H1 (cell line): ENCODE measurements around the gene ZNF776. TPM values are rescaled to one million over a fixed set of nuclear protein-coding genes. Genes with fewer than 3 reads are reported as not detected.

ENCODE experiments used
- CTCF ChIA-PET: fragments of 300-600 bp; sonication (Branson Sonifier 250); formaldehyde crosslinking; loops from one replicate; lab custom pipeline; 2021; ENCODE audit not compliant: partially characterized antibody; lab: Charles Lee
- POLR2A ChIA-PET: fragments of 300-600 bp; sonication (Branson Sonifier 250); formaldehyde crosslinking; loops from one replicate; lab custom pipeline; 2021; ENCODE audit warnings: inconsistent platforms; ENCODE audit not compliant: partially characterized antibody; lab: Charles Lee
- DNase-seq, 2 experiments: peaks; one replicate each; pipeline versions ENCODE4 v3.0.0 to v3.0.0-alpha.2; 2010 to 2022; ENCODE audit warnings: low spot score in 2 of 2, low read depth in 1 of 2, mixed read lengths in 1 of 2
- FAIRE-seq: peaks from 2 replicates; lab custom pipeline; 2011; peaks lifted over from hg19 to GRCh38; lab: Jason Lieb, UNC
- H2AFZ ChIP-seq: 2 replicates; pipeline ENCODE4 v1.8.1; 2012; ENCODE audit warnings: low read length, inconsistent platforms
- H2AK5ac ChIP-seq: 2 replicates; pipeline ENCODE4 v1.6.1; 2013; ENCODE audit warnings: low read depth, low read length
- H2BK120ac ChIP-seq: replicated peaks from 2 replicates; pipeline ENCODE3; 2013; ENCODE audit warnings: low read depth, low read length, inconsistent platforms
- H2BK12ac ChIP-seq: 2 replicates; pipeline ENCODE4 v1.6.1; 2013; ENCODE audit warnings: low read depth, low read length
- H2BK15ac ChIP-seq: 2 replicates; pipeline ENCODE4 v1.6.1; 2013; ENCODE audit warnings: low read length
- H2BK20ac ChIP-seq: 2 replicates; pipeline ENCODE4 v1.6.1; 2013; ENCODE audit warnings: low read length
- H2BK5ac ChIP-seq: 2 replicates; pipeline ENCODE4 v1.6.1; 2013; ENCODE audit warnings: low read depth, low read length
- H3K14ac ChIP-seq: 2 replicates; pipeline ENCODE4 v1.6.1; 2013; ENCODE audit warnings: inconsistent platforms; ENCODE audit not compliant: insufficient read length
- H3K18ac ChIP-seq: 2 replicates; pipeline ENCODE4 v1.6.1; 2013; ENCODE audit warnings: low read length; ENCODE audit errors: extremely low read depth
- H3K23ac ChIP-seq: 2 replicates; pipeline ENCODE4 v1.6.1; 2013; ENCODE audit warnings: inconsistent platforms; ENCODE audit not compliant: insufficient read length
- H3K23me2 ChIP-seq: 2 replicates; pipeline ENCODE4 v1.6.1; 2013; ENCODE audit warnings: low read depth, low read length
- H3K27ac ChIP-seq: 2 replicates; pipeline ENCODE4 v1.6.1; 2011; ENCODE audit warnings: low read depth, low read length, inconsistent platforms
- H3K27me3 ChIP-seq, 4 experiments: replicated peaks in 1 of 4; 1 replicate in 1 of 4; 2 replicates in 3 of 4; pipeline versions ENCODE4 v1.6.1 to v1.8.1; 2011 to 2013; ENCODE audit warnings: low read length in 3 of 4, mild to moderate bottlenecking in 3 of 4, inconsistent platforms in 2 of 4, mixed read lengths in 2 of 4, moderate library complexity in 1 of 4; ENCODE audit not compliant: control insufficient read depth in 3 of 4, insufficient read depth in 3 of 4; ENCODE audit errors: extremely low read depth in 1 of 4
- H3K36me3 ChIP-seq, 4 experiments: 2 replicates each; pipeline versions ENCODE4 v1.6.1 to v1.8.1; 2011 to 2013; ENCODE audit warnings: mild to moderate bottlenecking in 4 of 4, low read length in 3 of 4, moderate library complexity in 2 of 4, control low read depth in 1 of 4, inconsistent platforms in 1 of 4; ENCODE audit not compliant: insufficient read depth in 4 of 4, control insufficient read depth in 2 of 4
- H3K4ac ChIP-seq: replicated peaks from 2 replicates; pipeline ENCODE3; 2013; ENCODE audit warnings: low read length, low read depth, mixed read lengths, inconsistent platforms; ENCODE audit not compliant: insufficient read length
- H3K4me1 ChIP-seq, 4 experiments: replicated peaks in 1 of 4; 1 replicate in 1 of 4; 2 replicates in 3 of 4; pipeline versions ENCODE4 v1.6.1 to v1.8.1; 2011 to 2013; ENCODE audit warnings: low read length in 3 of 4, inconsistent platforms in 2 of 4, mixed read lengths in 1 of 4; ENCODE audit not compliant: insufficient read depth in 4 of 4, control insufficient read depth in 3 of 4
- H3K4me2 ChIP-seq, 2 experiments: 2 replicates each; pipeline versions ENCODE4 v1.6.1 to v1.8.1; 2011 to 2013; ENCODE audit warnings: low read depth in 2 of 2, low read length in 2 of 2, control low read depth in 1 of 2, inconsistent platforms in 1 of 2, mild to moderate bottlenecking in 1 of 2; ENCODE audit not compliant: insufficient read depth in 1 of 2
- H3K4me3 ChIP-seq, 4 experiments: fragments of 200-600, 300-600 bp in 1 of 4; sonication (generic), shearing (Covaris generic), sonication (Bioruptor Twin) in 1 of 4; 2 replicates each; pipeline versions ENCODE4 v1.5.1 to v1.8.1; 2011 to 2016; ENCODE audit warnings: low read length in 4 of 4, low read depth in 3 of 4, control low read depth in 2 of 4, inconsistent platforms in 2 of 4, mild to moderate bottlenecking in 2 of 4, mixed read lengths in 1 of 4, moderate library complexity in 1 of 4; ENCODE audit not compliant: insufficient read depth in 2 of 4; ENCODE audit errors: extremely low read depth in 1 of 4
- H3K56ac ChIP-seq: replicated peaks from 2 replicates; pipeline ENCODE3; 2013; ENCODE audit warnings: low read depth, mild to moderate bottlenecking, mixed read lengths, low read length, inconsistent platforms; ENCODE audit not compliant: insufficient read length
- H3K79me1 ChIP-seq: 2 replicates; pipeline ENCODE4 v1.6.1; 2013; ENCODE audit warnings: low read depth, low read length, control low read depth
- H3K79me2 ChIP-seq, 2 experiments: 2 replicates each; pipeline versions ENCODE4 v1.6.1 to v1.8.1; 2012 to 2013; ENCODE audit warnings: low read length in 2 of 2, mild to moderate bottlenecking in 2 of 2, inconsistent platforms in 1 of 2; ENCODE audit not compliant: insufficient read depth in 2 of 2, control insufficient read depth in 1 of 2
- H3K9ac ChIP-seq, 4 experiments: replicated peaks in 1 of 4; 1 replicate in 1 of 4; 2 replicates in 3 of 4; pipeline versions ENCODE4 v1.6.1 to v1.8.1; 2011 to 2013; ENCODE audit warnings: low read depth in 3 of 4, low read length in 3 of 4, control low read depth in 2 of 4, mild to moderate bottlenecking in 2 of 4, moderate library complexity in 2 of 4, inconsistent platforms in 1 of 4; ENCODE audit errors: extremely low read depth in 1 of 4
- H3K9me3 ChIP-seq, 2 experiments: 2 replicates each; pipeline versions ENCODE4 v1.6.1 to v1.8.1; 2012 to 2013; ENCODE audit warnings: mild to moderate bottlenecking in 2 of 2, moderate library complexity in 2 of 2, control low read depth in 1 of 2, inconsistent platforms in 1 of 2, low read depth in 1 of 2, low read length in 1 of 2, mixed read lengths in 1 of 2; ENCODE audit not compliant: insufficient read depth in 2 of 2
- H4K20me1 ChIP-seq, 2 experiments: replicated peaks in 1 of 2; 2 replicates each; pipeline versions ENCODE3 to v1.8.1; 2011 to 2013; ENCODE audit warnings: inconsistent platforms in 2 of 2, low read length in 2 of 2, mild to moderate bottlenecking in 1 of 2; ENCODE audit not compliant: insufficient read depth in 2 of 2, control insufficient read depth in 1 of 2
- H4K5ac ChIP-seq: 2 replicates; pipeline ENCODE4 v1.6.1; 2013; ENCODE audit warnings: low read length, low read depth, mixed read lengths, inconsistent platforms; ENCODE audit not compliant: insufficient read length
- H4K8ac ChIP-seq: 2 replicates; pipeline ENCODE4 v1.8.0; 2013; ENCODE audit warnings: mild to moderate bottlenecking, moderate library complexity, low read length, inconsistent platforms; ENCODE audit not compliant: insufficient read depth; ENCODE audit errors: extremely low read depth
- H4K91ac ChIP-seq: replicated peaks from 2 replicates; pipeline ENCODE3; 2013; ENCODE audit warnings: low read length, mixed read lengths, inconsistent platforms; ENCODE audit not compliant: insufficient read length
- ASH2L ChIP-seq: fragments of 200-600, 300-600 bp; sonication (generic); IDR thresholded peaks from one replicate; pipeline ENCODE4 v1.7.1; 2017; ENCODE audit warnings: low read length
- BACH1 ChIP-seq: IDR thresholded peaks from 2 replicates; pipeline ENCODE4 v1.6.1; 2012; ENCODE audit warnings: low read length, improper control_type of control experiment
- CBX8 ChIP-seq: fragments of 300-800, 300-1000 bp; sonication (generic); IDR thresholded peaks from 2 replicates; pipeline ENCODE4 v1.7.1; 2016; ENCODE audit warnings: low read depth, low read length, borderline replicate concordance
- EGR1 ChIP-seq: IDR thresholded peaks from 2 replicates; pipeline ENCODE4 v1.6.1; 2011; ENCODE audit warnings: low read depth, low read length, borderline replicate concordance
- GTF2F1 ChIP-seq: IDR thresholded peaks from 2 replicates; pipeline ENCODE4 v1.6.1; 2012; ENCODE audit warnings: low read depth, low read length, improper control_type of control experiment, borderline replicate concordance
- JUN ChIP-seq: IDR thresholded peaks from 2 replicates; pipeline ENCODE4 v1.6.1; 2011; ENCODE audit warnings: low read depth, mild to moderate bottlenecking, improper control_type of control experiment, low read length
- KDM1A ChIP-seq: fragments of 200-600, 300-600 bp; sonication (generic); IDR thresholded peaks from 2 replicates; pipeline ENCODE4 v1.7.1; 2016; ENCODE audit warnings: mild to moderate bottlenecking, low read length, borderline replicate concordance
- KDM5A ChIP-seq: fragments of 200-600 bp; IDR thresholded peaks from 2 replicates; pipeline ENCODE4 v1.7.1; 2012; ENCODE audit warnings: mild to moderate bottlenecking, low read length, inconsistent platforms, mixed read lengths
- RAD21 ChIP-seq, 2 experiments: IDR thresholded peaks in 1 of 2; conservative IDR thresholded peaks in 1 of 2; 2 replicates each; pipeline ENCODE4 v1.6.1; 2011; ENCODE audit warnings: low read depth in 2 of 2, low read length in 2 of 2, improper control_type of control experiment in 1 of 2, inconsistent platforms in 1 of 2, mild to moderate bottlenecking in 1 of 2, moderate library complexity in 1 of 2
- SIRT6 ChIP-seq: IDR thresholded peaks from one replicate; pipeline ENCODE4 v1.7.1; 2012; ENCODE audit warnings: low read length, inconsistent platforms
- WGBS, 2 experiments: shearing (Covaris generic) in 1 of 2; methylation state at CpG; one replicate each; pipeline versions ENCODE4 v1.1.6 to v1.1.7; 2013 to 2015; ENCODE audit warnings: low lambda C conversion rate in 2 of 2, mixed read lengths in 2 of 2, inconsistent platforms in 1 of 2, low coverage in 1 of 2, missing lambda C conversion rate in 1 of 2; ENCODE audit not compliant: insufficient replicate concordance in 2 of 2, insufficient coverage in 1 of 2, insufficient read length in 1 of 2; ENCODE audit errors: extremely low coverage in 1 of 2, missing lambda C conversion rate in 1 of 2; 5-methylcytosine and 5-hydroxymethylcytosine counted together
- polyA plus RNA-seq, 7 experiments: library from polyadenylated mRNA; depleted of rRNA in 3 of 7; stranded (reverse) in 5 of 7; unstranded in 2 of 7; fragments of >200 nt in 5 of 7; fragments of 200-250 nt in 2 of 7; gene quantifications; 1 replicate in 5 of 7; 2 replicates in 1 of 7; 4 replicates in 1 of 7; pipeline versions ENCODE4 v1.2.1 to v1.2.3, GENCODE V29; 2011 to 2013; ENCODE audit warnings: missing spikeins in 2 of 7, mixed read lengths in 2 of 7
- total RNA-seq: library from RNA; stranded (reverse); fragmentation: NEBNext Ultra II Directional; extraction: Animal tissue kit (Norgen Biotek cat#: 25700); gene quantifications from 2 replicates; pipeline ENCODE4 v1.2.1, GENCODE V29; 2021
- TF ChIP-seq, protein P1 (sequence below): IDR thresholded peaks from 2 replicates; pipeline ENCODE4 v1.6.1; 2011; ENCODE audit warnings: low read depth, mild to moderate bottlenecking, low read length; ENCODE audit not compliant: insufficient read depth
- TF ChIP-seq, protein P2 (sequence below): IDR thresholded peaks from 2 replicates; pipeline ENCODE4 v1.6.1; 2011; ENCODE audit warnings: low read length, improper control_type of control experiment

The ZNF776 gene
- total and polyA plus RNA-seq, 2 of the 8 experiments (the other 6 are each of a cell fraction or from before 2014, with no cell fraction given): 7.8 to 20.5 TPM

DNA sequence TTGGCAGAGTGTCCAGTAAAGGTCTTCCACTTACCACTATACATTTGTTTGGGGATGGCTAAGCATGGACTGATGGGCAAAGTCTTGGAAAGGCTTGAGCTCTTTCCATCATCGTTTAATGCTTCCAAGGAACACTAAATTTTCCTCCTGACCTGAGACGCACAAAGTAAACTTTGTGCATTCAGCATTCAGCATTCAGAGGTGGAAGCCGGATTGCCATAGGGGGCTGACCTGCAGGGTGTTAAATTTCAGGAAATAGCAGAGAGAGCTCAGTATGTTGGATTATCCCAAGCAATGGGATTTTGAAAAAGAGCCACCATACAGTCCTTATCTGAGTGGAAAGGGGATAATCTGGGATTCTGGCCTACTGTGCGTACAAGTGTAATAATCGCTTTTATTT, 54.1 kb downstream of the ZNF776 start:
- Histone ChIP-seq H2AK5ac (no peak overlapping the region), H3K36me3 (peaks cover 0 to 5% (median under 1%) of the 10 kb centered on the region in 4 experiments; a peak in 3 of 8 replicates), H3K56ac (no peak overlapping the region), H2BK15ac (no peak overlapping the region), H3K9ac (no peak overlapping the region), H3K27me3 (no peaks in the 10 kb centered on the region), H4K5ac (no peak overlapping the region), H3K27ac (no peak overlapping the region), H2BK120ac (no peak overlapping the region), H3K4me3 (peak overlapping the region in 1 of 4 experiments; percentile 20; a peak in 1 of 8 replicates), H3K79me2 (no peaks in the 10 kb centered on the region), H2AFZ (no peak overlapping the region), H3K4me1 (peaks cover 6 to 21% (median 15%) of the 10 kb centered on the region in 4 experiments), H3K79me1 (no peaks in the 10 kb centered on the region), H3K23ac (no peak overlapping the region), H2BK12ac (peak overlapping the region; percentile 60; the same call in 1 of the 2 replicates), H4K8ac (no peak overlapping the region), H3K18ac (no peak overlapping the region), H4K91ac (no peak overlapping the region), H3K9me3 (no peaks in the 10 kb centered on the region), H3K4me2 (peak overlapping the region; percentile 35 to 38; a peak in 3 of 4 replicates), H3K23me2 (peaks cover 10% of the 10 kb centered on the region; the same call in 1 of the 2 replicates), H2BK5ac (peak overlapping the region; percentile 1; the same call in 1 of the 2 replicates), H2BK20ac (0 out of 2 replicates have a peak overlapping the region, but pooled peaks have one; percentile 40), H3K14ac (no peak overlapping the region), H4K20me1 (no peaks in the 10 kb centered on the region), H3K4ac (peak overlapping the region; percentile 8)
- ChIA-PET CTCF (interaction anchor here (1.7 to 2.7 kb wide), 2 partner anchors 15 to 19 kb away, joined by 4 to 7 read pairs; no protein-coding TSS in a partner anchor), POLR2A (interaction anchor here (0.6 to 3.4 kb wide), 7 partner anchors 14 to 49 kb away, joined by 3 to 10 read pairs (median 6); partner anchors contain the start of genes ZNF552, ZNF586 and ZNF587)
- no peak for FAIRE-seq
- 81% methylated on average over 5 of the region's 5 CpGs; no CpG with 5 or more reads in 1 of the 2 experiments for WGBS, 2 experiments
- no peak for DNase-seq
- TF ChIP-seq, protein P1, sequence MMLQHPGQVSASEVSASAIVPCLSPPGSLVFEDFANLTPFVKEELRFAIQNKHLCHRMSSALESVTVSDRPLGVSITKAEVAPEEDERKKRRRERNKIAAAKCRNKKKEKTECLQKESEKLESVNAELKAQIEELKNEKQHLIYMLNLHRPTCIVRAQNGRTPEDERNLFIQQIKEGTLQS: no peak
- TF ChIP-seq JUN: no peak
- no peak for TF ChIP-seq ASH2L
- no peak for TF ChIP-seq RAD21 (IDR thresholded peaks at IDR 0.05 in 1 of 2, conservative IDR thresholded peaks at IDR 0.05 in 1 of 2; ENCODE audit: low read depth in 2 of 2, low read length in 2 of 2)
- TF ChIP-seq KDM5A: no peak
- no peak for TF ChIP-seq GTF2F1
- no peak for TF ChIP-seq EGR1
- no peak for TF ChIP-seq CBX8
- TF ChIP-seq SIRT6: no peak
- no peak for TF ChIP-seq BACH1
- TF ChIP-seq, protein P2, sequence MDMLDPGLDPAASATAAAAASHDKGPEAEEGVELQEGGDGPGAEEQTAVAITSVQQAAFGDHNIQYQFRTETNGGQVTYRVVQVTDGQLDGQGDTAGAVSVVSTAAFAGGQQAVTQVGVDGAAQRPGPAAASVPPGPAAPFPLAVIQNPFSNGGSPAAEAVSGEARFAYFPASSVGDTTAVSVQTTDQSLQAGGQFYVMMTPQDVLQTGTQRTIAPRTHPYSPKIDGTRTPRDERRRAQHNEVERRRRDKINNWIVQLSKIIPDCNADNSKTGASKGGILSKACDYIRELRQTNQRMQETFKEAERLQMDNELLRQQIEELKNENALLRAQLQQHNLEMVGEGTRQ: no peak
- TF ChIP-seq KDM1A: no peak
